IgD-negative memory B cell (primary cell): ENCODE data around the gene SYNC. TPM values are rescaled to one million over a fixed set of nuclear protein-coding genes. Genes with fewer than 3 reads are reported as not detected.
"Not testable (repeated sequence)": the region's sequence is repeated elsewhere in the genome, so short reads cannot be mapped to it uniquely, and the experiment has no call there.

Experiments used
- H3K27ac Mint-ChIP-seq, 3 donors: one replicate each; pipeline ENCODE4 v1.8.0; 2020 to 2022; ENCODE audit warnings: mild to moderate bottlenecking in 3 of 3, mixed read lengths in 3 of 3, moderate library complexity in 1 of 3
- H3K27me3 Mint-ChIP-seq: one replicate; pipeline ENCODE4 v1.8.0; 2021; ENCODE audit warnings: mixed read lengths
- H3K36me3 Mint-ChIP-seq: one replicate; pipeline ENCODE4 v1.8.0; 2020; ENCODE audit warnings: mild to moderate bottlenecking, mixed read lengths
- H3K4me1 Mint-ChIP-seq, 3 donors: one replicate each; pipeline ENCODE4 v1.8.0; 2020 to 2022; ENCODE audit warnings: mixed read lengths in 3 of 3, mild to moderate bottlenecking in 1 of 3
- H3K4me3 Mint-ChIP-seq, 4 donors: one replicate each; pipeline ENCODE4 v1.8.0; 2020 to 2022; ENCODE audit warnings: mild to moderate bottlenecking in 4 of 4, mixed read lengths in 4 of 4, moderate library complexity in 3 of 4
- H3K9me3 Mint-ChIP-seq, 3 donors: one replicate each; pipeline ENCODE4 v1.8.0; 2020 to 2021; ENCODE audit warnings: mixed read lengths in 3 of 3, mild to moderate bottlenecking in 1 of 3
- polyA plus RNA-seq: library from polyadenylated mRNA; unstranded; fragments of 300-500 nt; fragmentation: Illumina TruSeq; gene quantifications from one replicate; pipeline ENCODE4 v1.2.3, GENCODE V29; 2021

SYNC gene
- polyA plus RNA-seq, 1 donor from 2014 or later = not detected

GRCh38 chr1:32685498-32685897, 17.1 kb downstream of the SYNC start:
- Mint-ChIP-seq H3K4me1 (no peaks in the 10 kb centered on the region), H3K27ac (no peak overlapping the region), H3K27me3 (no peaks in the 10 kb centered on the region), H3K36me3 (peaks cover 7% of the 10 kb centered on the region), H3K4me3 (no peak overlapping the region), H3K9me3 (no peaks in the 10 kb centered on the region)

GRCh38 chr1:32684167-32684811, 18.3 kb downstream of the SYNC start:
- Mint-ChIP-seq H3K27ac (peak overlapping the region in 1 of 3 donors; percentile 72), H3K36me3 (peaks cover 7% of the 10 kb centered on the region), H3K4me3 (no peak overlapping the region), H3K4me1 (peaks cover 0 to 2% (median 0%) of the 10 kb centered on the region in 3 donors), H3K27me3 (no peaks in the 10 kb centered on the region), H3K9me3 (no peaks in the 10 kb centered on the region)

- H3K4me1 Mint-ChIP-seq = peaks cover 0 to 2% (median 0%) of the 10 kb centered on the region in 3 donors
- no peaks in the 10 kb centered on the region for H3K9me3 Mint-ChIP-seq
- no peak overlapping the region for H3K27ac Mint-ChIP-seq
- no peaks in the 10 kb centered on the region for H3K27me3 Mint-ChIP-seq
- H3K36me3 Mint-ChIP-seq = peaks cover 6% of the 10 kb centered on the region
- no peak overlapping the region for H3K4me3 Mint-ChIP-seq
Measured at GRCh38 chr1:32683397-32683796, 19.2 kb downstream of the SYNC start.

GRCh38 chr1:32681999-32682398, 20.6 kb downstream of the SYNC start:
- Mint-ChIP-seq H3K9me3 (no peaks in the 10 kb centered on the region), H3K36me3 (peaks cover 4% of the 10 kb centered on the region), H3K4me1 (peaks cover 0 to 2% (median 0%) of the 10 kb centered on the region in 3 donors), H3K27me3 (no peaks in the 10 kb centered on the region), H3K4me3 (no peak overlapping the region), H3K27ac (no peak overlapping the region)

GRCh38 chr1:32681509-32681908, 21.1 kb downstream of the SYNC start:
- Mint-ChIP-seq H3K4me1 (peaks cover 0 to 2% (median 0%) of the 10 kb centered on the region in 3 donors), H3K9me3 (no peaks in the 10 kb centered on the region), H3K36me3 (peaks cover 3% of the 10 kb centered on the region), H3K4me3 (no peak overlapping the region), H3K27ac (peak overlapping the region in 1 of 3 donors; percentile 43), H3K27me3 (no peaks in the 10 kb centered on the region)

- H3K9me3 Mint-ChIP-seq = no peaks in the 10 kb centered on the region
- peak overlapping the region in 2 of 3 donors; percentile 23 to 43 for H3K27ac Mint-ChIP-seq
- H3K36me3 Mint-ChIP-seq = peaks cover 1% of the 10 kb centered on the region
- no peak overlapping the region for H3K4me3 Mint-ChIP-seq
- no peaks in the 10 kb centered on the region for H3K27me3 Mint-ChIP-seq
- peaks cover 0 to 2% (median 0%) of the 10 kb centered on the region in 3 donors for H3K4me1 Mint-ChIP-seq
Measured at GRCh38 chr1:32680642-32681041, 21.9 kb downstream of the SYNC start.

GRCh38 chr1:32679993-32680392, 22.6 kb downstream of the SYNC start:
- not testable (repeated sequence) for H3K4me3 Mint-ChIP-seq, H3K27me3 Mint-ChIP-seq, H3K36me3 Mint-ChIP-seq, H3K4me1 Mint-ChIP-seq, H3K9me3 Mint-ChIP-seq
- H3K27ac Mint-ChIP-seq = peak overlapping the region in 1 of 3 donors; percentile 23

GRCh38 chr1:32676945-32677344, 25.6 kb downstream of the SYNC start:
- Mint-ChIP-seq H3K9me3 (no peaks in the 10 kb centered on the region), H3K27me3 (no peaks in the 10 kb centered on the region), H3K4me3 (no peak overlapping the region), H3K36me3 (peaks cover 10% of the 10 kb centered on the region), H3K4me1 (peaks cover 0 to 2% (median 0%) of the 10 kb centered on the region in 3 donors), H3K27ac (no peak overlapping the region)

- H3K27ac Mint-ChIP-seq, H3K9me3 Mint-ChIP-seq, H3K4me1 Mint-ChIP-seq, H3K27me3 Mint-ChIP-seq, H3K36me3 Mint-ChIP-seq: not testable (repeated sequence)
- peak overlapping the region in 1 of 4 donors; percentile 22 for H3K4me3 Mint-ChIP-seq
Measured at GRCh38 chr1:32668716-32669115, 33.9 kb downstream of the SYNC start.

- no peak overlapping the region for H3K4me3 Mint-ChIP-seq
- H3K36me3 Mint-ChIP-seq = no peaks in the 10 kb centered on the region
- peaks cover 0 to 3% (median 0%) of the 10 kb centered on the region in 3 donors for H3K4me1 Mint-ChIP-seq
- H3K27ac Mint-ChIP-seq = no peak overlapping the region
- H3K27me3 Mint-ChIP-seq = no peaks in the 10 kb centered on the region
- no peaks in the 10 kb centered on the region for H3K9me3 Mint-ChIP-seq
Measured at GRCh38 chr1:32666901-32667566, 35.5 kb downstream of the SYNC start.

- H3K27ac Mint-ChIP-seq = no peak overlapping the region
- H3K36me3 Mint-ChIP-seq = peaks cover 4% of the 10 kb centered on the region
- H3K9me3 Mint-ChIP-seq = no peaks in the 10 kb centered on the region
- no peak overlapping the region for H3K4me3 Mint-ChIP-seq
- H3K27me3 Mint-ChIP-seq = no peaks in the 10 kb centered on the region
- peaks cover 5 to 8% (median 6%) of the 10 kb centered on the region in 3 donors for H3K4me1 Mint-ChIP-seq
Measured at GRCh38 chr1:32665915-32666314, 36.7 kb downstream of the SYNC start.

GRCh38 chr1:32659581-32659980, 43.0 kb downstream of the SYNC start:
- peak overlapping the region in 1 of 3 donors; percentile 6 for H3K27ac Mint-ChIP-seq
- H3K27me3 Mint-ChIP-seq = no peaks in the 10 kb centered on the region
- no peak overlapping the region for H3K4me3 Mint-ChIP-seq
- no peaks in the 10 kb centered on the region for H3K9me3 Mint-ChIP-seq
- H3K36me3 Mint-ChIP-seq = peaks cover 8% of the 10 kb centered on the region
- H3K4me1 Mint-ChIP-seq = peaks cover 17 to 20% (median 19%) of the 10 kb centered on the region in 3 donors

GRCh38 chr1:32652244-32652962, 50.2 kb downstream of the SYNC start:
- Mint-ChIP-seq H3K27ac (peak overlapping the region; percentile 97 to 100 (median 98)), H3K4me1 (peaks cover 24 to 45% (median 27%) of the 10 kb centered on the region in 3 donors), H3K27me3 (no peaks in the 10 kb centered on the region), H3K36me3 (peaks cover 3% of the 10 kb centered on the region), H3K4me3 (peak overlapping the region; percentile 91 to 98 (median 96)), H3K9me3 (no peaks in the 10 kb centered on the region)

- Mint-ChIP-seq H3K4me3 (peak overlapping the region; percentile 91 to 98 (median 96)), H3K27me3 (no peaks in the 10 kb centered on the region), H3K4me1 (peaks cover 25 to 41% (median 27%) of the 10 kb centered on the region in 3 donors), H3K36me3 (peaks cover 5% of the 10 kb centered on the region), H3K27ac (peak overlapping the region; percentile 97 to 100 (median 98)), H3K9me3 (no peaks in the 10 kb centered on the region)
Measured at GRCh38 chr1:32651461-32652073, 51.0 kb downstream of the SYNC start.
